Umbilical cord (tissue), 2 donors: ENCODE data around the gene TCHHL1. TPM values are rescaled to one million over a fixed set of nuclear protein-coding genes. Genes with fewer than 3 reads are reported as not detected.

Experiments
- DNase-seq: peaks from one replicate; pipeline ENCODE4 v3.0.0-alpha.2; 2015; ENCODE audit warnings: low spot score
- total RNA-seq: library from RNA; depleted of rRNA; stranded (reverse); fragments of >200 nt; gene quantifications from one replicate; pipeline ENCODE4 v1.2.3, GENCODE V29; 2014; ENCODE audit warnings: low replicate concordance; ENCODE audit not compliant: insufficient read depth

The TCHHL1 gene
- total RNA-seq: 6.5 TPM

GRCh38 chr1:152089014-152089674 is at the start of gene TCHHL1:
Gene TCHHL1 (minus strand): TSS chr1:152089064. CDS start chr1:152088143, 921 bp downstream.
- no peak for DNase-seq

GRCh38 chr1:152137215-152137614 is 48.4 kb upstream of the TCHHL1 start:
- no peak for DNase-seq

GRCh38 chr1:152130186-152130585 is 41.3 kb upstream of the TCHHL1 start:
- DNase-seq: no peak

GRCh38 chr1:152127673-152128072 is 38.8 kb upstream of the TCHHL1 start:
- DNase-seq: no peak

- DNase-seq: no peak
Observed at GRCh38 chr1:152125834-152126443, 37.1 kb upstream of the TCHHL1 start.

GRCh38 chr1:152118915-152119314 is 30.1 kb upstream of the TCHHL1 start:
- no peak for DNase-seq

- DNase-seq: no peak
Observed at GRCh38 chr1:152115344-152115743, 26.5 kb upstream of the TCHHL1 start, which contains the start of gene TCHH. Gene TCHH (minus strand): TSS chr1:152115444. CDS start chr1:152114080, 1,364 bp downstream.

- DNase-seq: no peak
Observed at GRCh38 chr1:152112885-152113432, 24.1 kb upstream of the TCHHL1 start.

- DNase-seq: peak; percentile 9
Observed at GRCh38 chr1:152112101-152112884, 23.4 kb upstream of the TCHHL1 start.

- DNase-seq: peak; percentile 11
Observed at GRCh38 chr1:152111515-152111968, 22.7 kb upstream of the TCHHL1 start.

GRCh38 chr1:152110860-152111514 is 22.1 kb upstream of the TCHHL1 start:
- DNase-seq: peak; percentile 23

GRCh38 chr1:152110365-152110859 is 21.5 kb upstream of the TCHHL1 start:
- DNase-seq: peak; percentile 20

- no peak for DNase-seq
Observed at GRCh38 chr1:152109998-152110294, 21.1 kb upstream of the TCHHL1 start.

GRCh38 chr1:152109231-152109997 is 20.6 kb upstream of the TCHHL1 start:
- peak; percentile 1 for DNase-seq

GRCh38 chr1:152108882-152109222 is 20.0 kb upstream of the TCHHL1 start:
- DNase-seq: no peak

- DNase-seq: peak; percentile 1
Observed at GRCh38 chr1:152107984-152108881, 19.4 kb upstream of the TCHHL1 start.

GRCh38 chr1:152107031-152107983 is 18.4 kb upstream of the TCHHL1 start:
- DNase-seq: no peak

GRCh38 chr1:152104854-152105253 is 16.0 kb upstream of the TCHHL1 start:
- DNase-seq: no peak

GRCh38 chr1:152096931-152097330 is 8.1 kb upstream of the TCHHL1 start:
- DNase-seq: no peak
